GM12873 (cell line): ENCODE measurements around the gene DLX4.

Source experiments
- TF ChIP-seq, protein P1 (sequence below): IDR thresholded peaks from 2 replicates; pipeline ENCODE4 v1.5.1; 2012; ENCODE audit warnings: low read depth, mild to moderate bottlenecking, moderate library complexity, low read length, control low read depth; ENCODE audit not compliant: insufficient read depth; ENCODE audit errors: missing control alignments

The DLX4 gene

DNA sequence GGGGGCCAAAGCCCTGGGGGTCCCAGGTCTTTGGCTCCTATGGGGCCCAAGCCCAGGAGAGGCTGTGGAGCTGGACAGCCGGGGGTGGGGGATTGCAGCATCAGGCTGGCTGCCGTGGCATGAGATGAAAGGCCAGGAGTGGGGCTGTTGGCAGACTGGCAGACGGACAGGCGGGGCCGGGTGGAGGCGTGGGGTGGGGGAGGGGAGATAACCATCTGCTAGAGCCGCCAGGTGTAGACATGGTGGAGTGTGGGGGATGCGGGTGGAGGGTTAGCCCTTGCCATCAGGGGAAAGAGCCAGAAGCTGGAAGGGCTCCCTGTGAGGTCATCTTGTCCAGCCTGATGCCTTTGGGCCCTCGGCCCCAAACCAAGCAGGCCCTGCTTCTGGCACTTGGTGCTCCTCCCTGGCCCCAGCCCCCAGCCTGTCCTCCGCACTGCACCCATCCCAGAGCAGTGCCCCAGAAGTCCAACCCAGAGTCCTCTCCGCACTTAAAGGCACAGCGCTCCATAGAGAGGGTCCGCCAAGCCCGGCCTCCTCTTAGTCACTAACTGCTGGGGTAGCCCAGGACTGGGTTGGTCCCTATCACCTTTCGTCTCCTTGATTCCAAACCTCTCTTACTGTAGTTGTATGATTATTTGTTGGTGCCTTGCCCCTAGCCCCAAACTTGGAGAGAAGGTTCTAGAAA is 33.3 kb upstream of the DLX4 start:
- TF ChIP-seq, protein P1, sequence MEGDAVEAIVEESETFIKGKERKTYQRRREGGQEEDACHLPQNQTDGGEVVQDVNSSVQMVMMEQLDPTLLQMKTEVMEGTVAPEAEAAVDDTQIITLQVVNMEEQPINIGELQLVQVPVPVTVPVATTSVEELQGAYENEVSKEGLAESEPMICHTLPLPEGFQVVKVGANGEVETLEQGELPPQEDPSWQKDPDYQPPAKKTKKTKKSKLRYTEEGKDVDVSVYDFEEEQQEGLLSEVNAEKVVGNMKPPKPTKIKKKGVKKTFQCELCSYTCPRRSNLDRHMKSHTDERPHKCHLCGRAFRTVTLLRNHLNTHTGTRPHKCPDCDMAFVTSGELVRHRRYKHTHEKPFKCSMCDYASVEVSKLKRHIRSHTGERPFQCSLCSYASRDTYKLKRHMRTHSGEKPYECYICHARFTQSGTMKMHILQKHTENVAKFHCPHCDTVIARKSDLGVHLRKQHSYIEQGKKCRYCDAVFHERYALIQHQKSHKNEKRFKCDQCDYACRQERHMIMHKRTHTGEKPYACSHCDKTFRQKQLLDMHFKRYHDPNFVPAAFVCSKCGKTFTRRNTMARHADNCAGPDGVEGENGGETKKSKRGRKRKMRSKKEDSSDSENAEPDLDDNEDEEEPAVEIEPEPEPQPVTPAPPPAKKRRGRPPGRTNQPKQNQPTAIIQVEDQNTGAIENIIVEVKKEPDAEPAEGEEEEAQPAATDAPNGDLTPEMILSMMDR, result no peak

DNA sequence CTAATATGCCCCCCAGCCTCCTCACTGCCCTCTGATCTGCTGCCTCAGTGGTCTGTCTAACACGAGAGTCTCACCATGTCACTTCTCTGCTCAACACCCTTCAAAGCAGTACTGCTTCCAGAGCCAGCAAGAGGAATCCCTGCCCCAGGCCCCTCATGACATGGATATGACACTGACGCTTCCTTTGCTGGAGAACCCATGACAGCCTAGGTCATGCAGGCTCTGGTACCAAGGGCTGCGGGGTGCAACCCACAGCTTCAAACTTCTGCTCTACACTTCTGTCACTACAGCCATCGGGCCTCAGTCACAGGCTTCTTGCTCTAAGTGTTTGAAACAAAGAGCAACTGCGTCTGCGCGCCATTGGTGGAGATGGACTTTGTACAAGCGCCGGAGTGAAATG is 32.6 kb upstream of the DLX4 start:
- TF ChIP-seq, protein P1, result no peak

DNA sequence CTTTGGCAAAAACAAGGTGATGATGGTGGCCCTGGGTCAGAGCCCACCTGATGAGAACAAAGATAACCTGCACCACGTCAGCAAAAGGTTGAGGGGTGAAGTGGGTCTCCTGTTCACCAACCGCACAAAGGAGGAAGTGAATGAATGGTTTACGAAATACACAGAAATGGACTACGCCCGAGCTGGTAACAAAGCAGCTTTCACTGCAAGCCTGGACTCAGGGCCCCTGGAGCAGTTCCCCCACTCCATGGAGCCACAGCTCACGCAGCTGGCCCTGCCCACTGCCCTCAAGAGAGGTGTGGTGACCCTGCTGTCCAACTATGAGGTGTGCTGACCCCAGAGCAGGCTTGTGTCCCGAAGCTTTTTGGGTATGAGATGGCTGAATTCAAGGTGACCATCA is 29.7 kb upstream of the DLX4 start:
- TF ChIP-seq, protein P1, result no peak

DNA sequence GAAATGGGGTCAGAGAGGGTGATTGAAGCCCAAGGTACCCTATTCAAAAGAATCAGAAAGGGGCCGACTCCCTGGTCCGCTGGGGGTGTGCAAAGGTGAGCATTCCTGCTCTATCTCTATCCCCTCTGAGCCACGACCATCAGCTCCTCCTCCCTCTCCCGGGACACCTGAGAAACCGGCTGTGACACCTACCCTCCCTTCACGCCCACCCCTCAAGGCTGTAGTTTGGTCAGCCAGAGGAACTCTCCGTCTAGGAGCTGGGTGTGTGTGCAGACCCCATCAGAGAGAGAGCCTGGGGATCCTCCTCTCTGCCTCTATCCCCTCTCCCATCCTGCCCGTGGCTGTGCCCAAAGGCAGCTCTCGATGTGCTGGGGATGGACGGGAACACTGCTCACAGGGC is 27.6 kb upstream of the DLX4 start:
- TF ChIP-seq, protein P1, result no peak

DNA sequence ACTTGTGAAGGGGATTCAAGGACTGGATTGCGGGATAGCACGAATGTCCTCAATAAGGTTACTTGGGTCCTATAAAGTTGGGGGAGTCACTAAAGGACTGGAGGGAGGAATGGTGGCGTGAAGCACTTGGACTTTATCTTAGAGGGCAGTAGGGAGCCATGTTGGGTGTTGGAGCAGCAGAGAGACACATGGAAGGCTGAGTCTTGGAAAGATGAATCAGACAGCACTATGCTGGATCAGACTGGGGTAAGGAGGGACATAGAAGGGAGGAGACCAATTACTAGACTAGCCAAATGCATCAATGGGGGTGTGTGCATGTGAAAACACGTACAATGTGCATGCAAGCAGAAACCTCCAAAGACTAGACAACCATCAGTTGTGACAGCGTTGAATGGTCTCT is 26.0 kb upstream of the DLX4 start:
- TF ChIP-seq, protein P1, result no peak

DNA sequence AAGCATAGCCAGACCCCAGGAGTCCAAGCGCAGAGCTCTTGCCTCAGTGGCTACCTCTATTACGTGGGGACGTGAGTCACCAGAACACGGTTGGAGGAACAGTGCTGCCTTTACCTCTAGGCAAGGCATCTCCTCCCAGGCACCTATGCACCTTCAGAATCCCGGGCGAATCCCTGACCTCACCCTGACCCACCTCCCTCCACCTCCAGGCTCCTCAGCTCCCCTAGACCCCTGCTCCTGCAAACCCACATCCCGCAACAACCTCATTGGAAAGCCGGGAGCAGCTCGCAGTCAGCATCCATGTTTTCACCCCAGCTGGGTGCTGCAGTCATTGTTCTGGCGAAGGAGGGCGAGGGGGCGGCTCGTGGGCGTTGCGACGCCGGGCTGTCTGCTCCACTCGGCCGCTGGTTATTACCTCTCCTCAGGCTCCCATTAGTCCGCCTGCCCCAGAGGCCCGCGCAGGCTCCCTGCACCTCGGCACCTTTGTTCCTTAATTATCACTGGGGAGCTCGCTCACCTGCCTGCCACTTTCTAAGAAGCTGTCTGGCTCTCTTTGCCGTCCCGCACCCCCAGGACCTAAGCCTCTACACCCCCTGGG is 24.6 kb upstream of the DLX4 start:
- TF ChIP-seq, protein P1, result no peak

DNA sequence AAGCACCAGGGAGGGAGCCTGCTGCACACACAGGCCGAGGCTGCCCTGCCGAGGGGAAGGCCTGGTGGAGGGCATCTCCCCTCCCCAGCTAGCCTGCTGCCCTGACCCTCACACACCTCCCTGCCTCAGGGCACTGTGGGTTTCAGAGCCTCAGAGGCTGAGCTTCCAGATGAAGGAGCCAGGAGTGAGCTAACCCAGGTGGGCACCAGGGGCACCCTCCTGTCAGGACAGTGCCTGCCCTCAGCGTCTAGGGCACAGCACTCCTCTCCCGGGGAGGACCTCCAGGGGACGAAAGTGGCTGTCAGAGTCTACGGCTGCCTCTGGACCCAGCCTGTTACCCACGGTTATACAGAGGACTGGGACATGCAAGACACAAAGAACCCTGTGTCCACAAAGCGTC is 22.8 kb upstream of the DLX4 start:
- TF ChIP-seq, protein P1, result no peak
